Prostate gland (tissue), 2 donors: Measurements from ENCODE around the gene ANKRD13A.

Experiments used
- POLR2A ChIP-seq: fragments of 450-650 bp; IDR thresholded peaks from one replicate; pipeline ENCODE4 v1.6.1; 2016; ENCODE audit warnings: antibody characterized with exemption, mild to moderate bottlenecking
- POLR2AphosphoS5 ChIP-seq: sonication (generic); formaldehyde crosslinking; IDR thresholded peaks from one replicate; pipeline ENCODE4 v1.6.1; 2017; ENCODE audit warnings: antibody characterized with exemption
- TF ChIP-seq, protein P1 (sequence below), 4 experiments: fragments of 200-600 bp in 2 of 4; fragments of 450-650 bp in 2 of 4; sonication (generic) in 2 of 4; IDR thresholded peaks; 1 replicate in 3 of 4; 2 replicates in 1 of 4; pipeline ENCODE4 v1.5.1; 2016 to 2019; ENCODE audit warnings: antibody characterized with exemption in 4 of 4, mild to moderate bottlenecking in 2 of 4, moderate library complexity in 2 of 4

DNA sequence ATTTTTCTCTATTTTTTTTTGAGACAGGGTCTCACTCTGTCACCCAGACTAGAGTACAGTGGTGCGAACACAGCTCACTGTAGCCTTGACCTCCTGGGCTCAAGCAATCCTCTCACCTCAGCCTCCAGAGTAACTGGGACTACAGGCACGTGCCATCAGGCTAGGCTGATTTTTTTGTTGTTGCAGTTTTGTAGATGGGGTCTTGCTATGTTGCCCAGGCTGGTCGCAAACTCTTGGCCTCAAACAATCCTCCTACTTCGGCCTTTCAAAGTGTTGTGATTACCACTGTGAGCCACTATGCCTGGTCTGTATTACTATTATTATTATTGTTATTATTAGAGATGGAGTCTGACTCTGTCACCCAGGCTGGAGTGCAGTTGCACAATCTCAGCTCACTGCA is 26.4 kb upstream of the ANKRD13A start:
- TF ChIP-seq, protein P1, sequence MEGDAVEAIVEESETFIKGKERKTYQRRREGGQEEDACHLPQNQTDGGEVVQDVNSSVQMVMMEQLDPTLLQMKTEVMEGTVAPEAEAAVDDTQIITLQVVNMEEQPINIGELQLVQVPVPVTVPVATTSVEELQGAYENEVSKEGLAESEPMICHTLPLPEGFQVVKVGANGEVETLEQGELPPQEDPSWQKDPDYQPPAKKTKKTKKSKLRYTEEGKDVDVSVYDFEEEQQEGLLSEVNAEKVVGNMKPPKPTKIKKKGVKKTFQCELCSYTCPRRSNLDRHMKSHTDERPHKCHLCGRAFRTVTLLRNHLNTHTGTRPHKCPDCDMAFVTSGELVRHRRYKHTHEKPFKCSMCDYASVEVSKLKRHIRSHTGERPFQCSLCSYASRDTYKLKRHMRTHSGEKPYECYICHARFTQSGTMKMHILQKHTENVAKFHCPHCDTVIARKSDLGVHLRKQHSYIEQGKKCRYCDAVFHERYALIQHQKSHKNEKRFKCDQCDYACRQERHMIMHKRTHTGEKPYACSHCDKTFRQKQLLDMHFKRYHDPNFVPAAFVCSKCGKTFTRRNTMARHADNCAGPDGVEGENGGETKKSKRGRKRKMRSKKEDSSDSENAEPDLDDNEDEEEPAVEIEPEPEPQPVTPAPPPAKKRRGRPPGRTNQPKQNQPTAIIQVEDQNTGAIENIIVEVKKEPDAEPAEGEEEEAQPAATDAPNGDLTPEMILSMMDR (IDR thresholded peaks at IDR 0.05), result no peak
- TF ChIP-seq POLR2A (no peak), POLR2AphosphoS5 (no peak)
